RWPE2 (cell line): ENCODE results near the gene OR2AE1.
"Not testable (repeated sequence)": the region's sequence is repeated elsewhere in the genome, so short reads cannot be mapped to it uniquely, and the experiment has no call there.

ENCODE experiments used
- ATAC-seq: fragments of 200-7000 bp; cut with Tn5 transposase; 3 replicates; pipeline ENCODE4 v1.9.1; 2021; ENCODE audit warnings: low read depth
- DNase-seq: peaks from one replicate; pipeline ENCODE4 v3.0.0-alpha.2; 2020; ENCODE audit warnings: low spot score
- H3K27ac ChIP-seq: fragments of 450-650 bp; 2 replicates; pipeline ENCODE4 v1.5.1; 2017; ENCODE audit warnings: mild to moderate bottlenecking; ENCODE audit not compliant: poor library complexity, severe bottlenecking
- H3K27me3 ChIP-seq: fragments of 250-450 bp; sonication (Bioruptor Pico); 2 replicates; pipeline ENCODE4 v1.5.1; 2021; ENCODE audit warnings: mild to moderate bottlenecking, moderate library complexity; ENCODE audit not compliant: insufficient read depth, poor library complexity, severe bottlenecking
- H3K36me3 ChIP-seq: fragments of 250-450 bp; sonication (Bioruptor Pico); 2 replicates; pipeline ENCODE4 v1.5.1; 2020; ENCODE audit warnings: low read depth, mild to moderate bottlenecking, moderate library complexity
- H3K4me1 ChIP-seq: fragments of 250-450 bp; sonication (Bioruptor Pico); 2 replicates; pipeline ENCODE4 v1.5.1; 2021; ENCODE audit warnings: mild to moderate bottlenecking, moderate library complexity; ENCODE audit not compliant: insufficient read depth, poor library complexity, severe bottlenecking
- H3K4me3 ChIP-seq: fragments of 250-450 bp; sonication (Bioruptor Pico); 2 replicates; pipeline ENCODE4 v1.5.1; 2021; ENCODE audit warnings: mild to moderate bottlenecking, moderate library complexity; ENCODE audit not compliant: severe bottlenecking
- H3K9me3 ChIP-seq: fragments of 250-450 bp; sonication (Bioruptor Pico); 2 replicates; pipeline ENCODE4 v1.5.1; 2021; ENCODE audit warnings: mild to moderate bottlenecking, moderate library complexity; ENCODE audit not compliant: severe bottlenecking
- CTCF ChIP-seq: fragments of 450-650 bp; IDR thresholded peaks from one replicate; pipeline ENCODE4 v1.5.1; 2017; ENCODE audit warnings: mild to moderate bottlenecking, moderate library complexity; ENCODE audit not compliant: poor library complexity, severe bottlenecking

The OR2AE1 gene

GRCh38 chr7:99881370-99881769 lies 4.5 kb upstream of the OR2AE1 start:
- no peak for ATAC-seq
- Histone ChIP-seq H3K27ac (no peak overlapping the region), H3K36me3 (no peaks in the 10 kb centered on the region), H3K4me1 (no peaks in the 10 kb centered on the region), H3K4me3 (no peak overlapping the region), H3K9me3 (peaks cover 2% of the 10 kb centered on the region), H3K27me3 (no peaks in the 10 kb centered on the region)
- DNase-seq = no peak
- TF ChIP-seq CTCF = no peak

- ATAC-seq = no peak
- no peak for TF ChIP-seq CTCF
- no peaks in the 10 kb centered on the region for H3K9me3 ChIP-seq
- no peak overlapping the region for H3K27ac ChIP-seq
- H3K27me3 ChIP-seq = no peaks in the 10 kb centered on the region
- no peaks in the 10 kb centered on the region for H3K4me1 ChIP-seq
- no peaks in the 10 kb centered on the region for H3K36me3 ChIP-seq
- no peak for DNase-seq
- no peak overlapping the region for H3K4me3 ChIP-seq
These were observed 342 bp downstream of the OR2AE1 start for GRCh38 chr7:99876491-99876890.

GRCh38 chr7:99868246-99868645 lies 8.6 kb downstream of the OR2AE1 start:
- H3K27me3 ChIP-seq = no peaks in the 10 kb centered on the region
- ATAC-seq (no peak), DNase-seq (no peak)
- H3K9me3 ChIP-seq = peaks cover 3% of the 10 kb centered on the region
- no peak overlapping the region for H3K27ac ChIP-seq
- no peaks in the 10 kb centered on the region for H3K36me3 ChIP-seq
- H3K4me1 ChIP-seq = no peaks in the 10 kb centered on the region
- TF ChIP-seq CTCF = no peak
- no peak overlapping the region for H3K4me3 ChIP-seq

GRCh38 chr7:99867477-99867876 lies 9.4 kb downstream of the OR2AE1 start:
- not testable (repeated sequence) for H3K4me1 ChIP-seq, H3K27me3 ChIP-seq, H3K27ac ChIP-seq, H3K4me3 ChIP-seq, ATAC-seq, H3K36me3 ChIP-seq, H3K9me3 ChIP-seq, DNase-seq

GRCh38 chr7:99863847-99864440 lies 12.9 kb downstream of the OR2AE1 start:
- H3K27me3 ChIP-seq = no peaks in the 10 kb centered on the region
- TF ChIP-seq CTCF = no peak
- H3K4me3 ChIP-seq = no peak overlapping the region
- ATAC-seq = no peak
- H3K9me3 ChIP-seq = peaks cover 3% of the 10 kb centered on the region
- H3K36me3 ChIP-seq = no peaks in the 10 kb centered on the region
- H3K4me1 ChIP-seq = peaks cover 15% of the 10 kb centered on the region
- DNase-seq = no peak
- H3K27ac ChIP-seq = no peak overlapping the region
